Subcutaneous adipose tissue (tissue), 4 donors: ENCODE data around the gene LSM2. TPM values are rescaled to one million over a fixed set of nuclear protein-coding genes. Genes with fewer than 3 reads are reported as not detected.

Experiments
- small RNA-seq: library from RNA; depleted of rRNA; stranded (forward); fragments of <200 nt; gene quantifications from one replicate; pipeline ENCODE3, GENCODE V24; 2016
- total RNA-seq, 4 donors: library from RNA; depleted of rRNA; stranded (reverse); fragments of >200 nt; gene quantifications; one replicate each; pipeline ENCODE4 v1.1.0, GENCODE V29; 2016
- TF ChIP-seq, protein P1 (sequence below): fragments of 450-650 bp; IDR thresholded peaks from one replicate; pipeline ENCODE4 v1.5.1; 2016; ENCODE audit warnings: low read depth, mild to moderate bottlenecking, control low read depth, antibody characterized with exemption, moderate library complexity

Gene LSM2
- total RNA-seq, 4 donors from 2014 or later: 14.3 to 27.5 (median 24.0) TPM

DNA sequence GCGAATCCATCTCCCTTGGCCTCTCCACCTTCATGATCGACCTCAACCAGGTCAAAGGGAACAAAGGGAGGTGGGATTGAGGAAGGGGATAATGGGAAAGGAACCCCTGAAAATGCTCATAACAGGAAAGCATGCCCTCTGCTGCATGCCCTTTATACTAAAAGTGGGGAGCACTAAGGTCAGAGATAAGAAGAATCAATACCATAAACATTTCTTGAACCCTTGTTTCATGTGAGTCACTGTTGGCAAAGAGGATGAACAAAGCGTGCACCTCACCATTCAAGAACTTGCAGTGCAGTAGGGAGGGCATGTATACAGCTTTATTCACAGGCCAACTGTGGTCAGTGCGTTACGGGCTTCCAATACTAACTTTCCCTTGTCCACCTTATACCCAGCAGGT is 46.0 kb downstream of the LSM2 start:
- TF ChIP-seq, protein P1, sequence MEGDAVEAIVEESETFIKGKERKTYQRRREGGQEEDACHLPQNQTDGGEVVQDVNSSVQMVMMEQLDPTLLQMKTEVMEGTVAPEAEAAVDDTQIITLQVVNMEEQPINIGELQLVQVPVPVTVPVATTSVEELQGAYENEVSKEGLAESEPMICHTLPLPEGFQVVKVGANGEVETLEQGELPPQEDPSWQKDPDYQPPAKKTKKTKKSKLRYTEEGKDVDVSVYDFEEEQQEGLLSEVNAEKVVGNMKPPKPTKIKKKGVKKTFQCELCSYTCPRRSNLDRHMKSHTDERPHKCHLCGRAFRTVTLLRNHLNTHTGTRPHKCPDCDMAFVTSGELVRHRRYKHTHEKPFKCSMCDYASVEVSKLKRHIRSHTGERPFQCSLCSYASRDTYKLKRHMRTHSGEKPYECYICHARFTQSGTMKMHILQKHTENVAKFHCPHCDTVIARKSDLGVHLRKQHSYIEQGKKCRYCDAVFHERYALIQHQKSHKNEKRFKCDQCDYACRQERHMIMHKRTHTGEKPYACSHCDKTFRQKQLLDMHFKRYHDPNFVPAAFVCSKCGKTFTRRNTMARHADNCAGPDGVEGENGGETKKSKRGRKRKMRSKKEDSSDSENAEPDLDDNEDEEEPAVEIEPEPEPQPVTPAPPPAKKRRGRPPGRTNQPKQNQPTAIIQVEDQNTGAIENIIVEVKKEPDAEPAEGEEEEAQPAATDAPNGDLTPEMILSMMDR: no peak

- TF ChIP-seq, protein P1: no peak
Measured at GRCh38 chr6:31758281-31758680, 48.5 kb downstream of the LSM2 start.

DNA sequence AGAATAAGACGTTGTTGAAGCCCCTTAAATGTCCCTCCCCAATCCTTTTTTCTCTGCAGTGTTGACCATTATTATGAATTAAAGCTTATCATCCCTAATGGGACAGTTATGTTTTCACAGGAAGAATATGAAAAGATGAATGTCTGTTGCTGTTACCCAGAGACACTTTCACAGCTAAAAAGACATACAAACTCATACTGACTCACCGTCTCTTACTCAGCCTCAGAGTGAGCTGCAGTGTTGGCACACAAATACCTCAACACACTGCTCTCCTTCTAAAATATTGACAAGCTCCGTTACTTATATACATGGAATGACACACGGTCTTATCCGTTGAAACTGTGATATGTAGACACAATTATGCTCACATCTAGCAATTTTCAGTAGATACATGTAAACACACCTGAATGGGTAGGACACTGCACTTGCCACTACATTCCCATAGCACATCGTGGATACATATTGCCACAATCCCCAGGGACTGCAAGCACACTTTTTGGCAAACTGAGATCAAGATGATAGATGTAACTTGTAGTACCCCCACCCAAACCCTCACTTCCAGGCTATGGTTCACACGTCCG is 53.9 kb downstream of the LSM2 start:
- TF ChIP-seq, protein P1: no peak

GRCh38 chr6:31750411-31751022 is 56.2 kb downstream of the LSM2 start:
- TF ChIP-seq, protein P1: no peak

GRCh38 chr6:31749301-31750036 is 57.3 kb downstream of the LSM2 start:
- TF ChIP-seq, protein P1: no peak

Small RNA genes lying within 50 kb of the gene (small RNA-seq; reads per million reads assigned to genes)
- not detected for gene MSH5-SAPCD1
- 0.49 reads per million for gene RF00019
- not detected for gene RNU6-850P
- not detected for gene SAPCD1
- 578 reads per million, percentile 99 among the genes with 10 or more reads in this experiment for gene SNORD48
- not detected for gene SNORD52

Other genes starting within 250 kb of the LSM2 start
- gene LTA, start 234.7 kb downstream of the LSM2 start, total RNA-seq: not detected
- gene TNF, start 231.4 kb downstream of the LSM2 start, total RNA-seq: under 1 TPM in 2 of 4 donors, not detected in 2; 0.22 to 0.82 TPM
- gene LTB, start 224.5 kb downstream of the LSM2 start, total RNA-seq: under 1 TPM in 2 of 4 donors, not detected in 2; 0.66 to 0.85 TPM
- gene LST1, start 220.7 kb downstream of the LSM2 start, total RNA-seq: 10 to 100 TPM; 10.4 to 53.9 (median 12.5) TPM
- under 1 TPM in 1 of 4 donors, not detected in 3; 0.68 TPM for gene NCR3, start 214.0 kb downstream of the LSM2 start, total RNA-seq
- gene AIF1, start 191.7 kb downstream of the LSM2 start, total RNA-seq: 100 to 1,000 TPM in 2 of 4 donors, 10 to 100 TPM in 2; 30.9 to 177 (median 76.2) TPM
- gene PRRC2A, start 186.3 kb downstream of the LSM2 start, total RNA-seq: 10 to 100 TPM; 36.0 to 79.5 (median 46.5) TPM
- 100 to 1,000 TPM; 152 to 230 (median 170) TPM for gene BAG6, start 154.3 kb downstream of the LSM2 start, total RNA-seq
- gene APOM, start 151.1 kb downstream of the LSM2 start, total RNA-seq: 1 to 10 TPM; 1.5 to 4.4 (median 3.1) TPM
- 10 to 100 TPM; 12.9 to 19.2 (median 15.7) TPM for gene C6orf47, start 146.2 kb downstream of the LSM2 start, total RNA-seq
- gene GPANK1, start 142.0 kb downstream of the LSM2 start, total RNA-seq: 10 to 100 TPM; 13.4 to 20.0 (median 16.7) TPM
- 100 to 1,000 TPM; 146 to 170 (median 165) TPM for gene CSNK2B, start 140.9 kb downstream of the LSM2 start, total RNA-seq
- 10 to 100 TPM in 1 of 4 donors, 1 to 10 TPM in 3; 4.4 to 19.2 (median 6.5) TPM for gene LY6G5B, start 137.0 kb downstream of the LSM2 start, total RNA-seq
- gene LY6G5C, start 125.9 kb downstream of the LSM2 start, total RNA-seq: 1 to 10 TPM in 2 of 4 donors, not detected in 2; 1.4 to 1.5 TPM
- 10 to 100 TPM; 29.2 to 45.1 (median 35.6) TPM for gene ABHD16A, start 103.6 kb downstream of the LSM2 start, total RNA-seq
- gene LY6G6F, start 100.1 kb downstream of the LSM2 start, total RNA-seq: not detected
- not detected for gene LY6G6D, start 91.6 kb downstream of the LSM2 start, total RNA-seq
- gene LY6G6C, start 85.2 kb downstream of the LSM2 start, total RNA-seq: not detected
- gene MPIG6B, start 83.6 kb downstream of the LSM2 start, total RNA-seq: under 1 TPM in 1 of 4 donors, not detected in 3; 0.33 TPM
- 100 to 1,000 TPM; 112 to 189 (median 160) TPM for gene DDAH2, start 77.7 kb downstream of the LSM2 start, total RNA-seq
- 100 to 1,000 TPM; 181 to 503 (median 311) TPM for gene CLIC1, start 70.4 kb downstream of the LSM2 start, total RNA-seq
- 10 to 100 TPM in 2 of 4 donors, 1 to 10 TPM in 2; 7.5 to 24.5 (median 9.0) TPM for gene MSH5, start 67.0 kb downstream of the LSM2 start, total RNA-seq
- gene SAPCD1, start 44.3 kb downstream of the LSM2 start, total RNA-seq: 1 to 10 TPM in 2 of 4 donors, not detected in 2; 2.0 to 8.3 TPM
- gene VWA7, start 29.6 kb downstream of the LSM2 start, total RNA-seq: not detected
- 10 to 100 TPM; 20.6 to 49.7 (median 31.2) TPM for gene VARS1, start 11.2 kb downstream of the LSM2 start, total RNA-seq
- gene HSPA1L, start 8.3 kb upstream of the LSM2 start, total RNA-seq: 1 to 10 TPM in 3 of 4 donors, under 1 TPM in 1; 0.65 to 2.9 (median 1.2) TPM
- 100 to 1,000 TPM; 100 to 210 (median 165) TPM for gene HSPA1A, start 8.6 kb upstream of the LSM2 start, total RNA-seq
- gene HSPA1B, start 20.8 kb upstream of the LSM2 start, total RNA-seq: 100 to 1,000 TPM in 2 of 4 donors, 10 to 100 TPM in 2; 61.8 to 153 (median 91.6) TPM
- 10 to 100 TPM; 24.9 to 46.6 (median 40.2) TPM for gene NEU1, start 55.9 kb upstream of the LSM2 start, total RNA-seq
- gene SLC44A4, start 72.0 kb upstream of the LSM2 start, total RNA-seq: under 1 TPM in 1 of 4 donors, not detected in 3; 0.51 TPM
- 10 to 100 TPM in 3 of 4 donors, 1 to 10 TPM in 1; 9.5 to 33.3 (median 23.3) TPM for gene EHMT2, start 90.7 kb upstream of the LSM2 start, total RNA-seq
- 1 to 10 TPM in 1 of 4 donors, under 1 TPM in 3; 0.38 to 1.7 (median 0.93) TPM for gene ZBTB12, start 95.1 kb upstream of the LSM2 start, total RNA-seq
- gene C2, start 120.8 kb upstream of the LSM2 start, total RNA-seq: 10 to 100 TPM; 16.4 to 96.4 (median 34.6) TPM
- gene CFB, start 139.1 kb upstream of the LSM2 start, total RNA-seq: 10 to 100 TPM; 25.1 to 35.4 (median 33.8) TPM
- 10 to 100 TPM; 58.8 to 96.6 (median 68.5) TPM for gene NELFE, start 152.0 kb upstream of the LSM2 start, total RNA-seq
- 10 to 100 TPM; 16.1 to 44.6 (median 32.2) TPM for gene SKIC2, start 152.2 kb upstream of the LSM2 start, total RNA-seq
- 10 to 100 TPM; 11.1 to 17.5 (median 12.4) TPM for gene DXO, start 165.2 kb upstream of the LSM2 start, total RNA-seq
- gene C4A, start 175.1 kb upstream of the LSM2 start, total RNA-seq: 10 to 100 TPM in 3 of 4 donors, 1 to 10 TPM in 1; 5.1 to 17.2 (median 13.5) TPM
- gene C4B, start 207.8 kb upstream of the LSM2 start, total RNA-seq: 10 to 100 TPM in 1 of 4 donors, 1 to 10 TPM in 3; 5.1 to 17.3 (median 8.9) TPM
- gene CYP21A2, start 231.4 kb upstream of the LSM2 start, total RNA-seq: under 1 TPM in 1 of 4 donors, not detected in 3; 0.57 TPM